OCI-LY7 (cell line): ENCODE results near the gene EPHB4. TPM values are rescaled to one million over a fixed set of nuclear protein-coding genes. Genes with fewer than 3 reads are reported as not detected.

ENCODE experiments used
- BruUV-seq: library from RNA; stranded (reverse); fragments of 400-500 nt; replicated peaks from 2 replicates; lab custom pipeline; 2021; lab: Mats Ljungman, UMichigan
- CTCF ChIA-PET: fragments of 300-600 bp; sonication (Branson Sonifier 250); formaldehyde crosslinking; loops from one replicate; lab custom pipeline; 2022; ENCODE audit warnings: antibody characterized with exemption; ENCODE audit not compliant: unreplicated experiment; lab: Charles Lee
- POLR2A ChIA-PET: fragments of 300-600 bp; sonication (Branson Sonifier 250); formaldehyde crosslinking; loops from one replicate; lab custom pipeline; 2022; ENCODE audit warnings: antibody characterized with exemption; lab: Charles Lee
- DNase-seq: peaks from one replicate; pipeline ENCODE4 v3.0.0-alpha.2; 2015; ENCODE audit warnings: low spot score
- H2AFZ ChIP-seq: fragments of 200-600 bp; sonication (generic), shearing (Covaris generic); 2 replicates; pipeline ENCODE4 v1.6.1; 2014; ENCODE audit warnings: mild to moderate bottlenecking, antibody characterized with exemption, low read length, moderate library complexity
- H3K27ac ChIP-seq: fragments of 200-600 bp; sonication (generic); 2 replicates; pipeline ENCODE4 v1.5.1; 2014; ENCODE audit warnings: mixed run types, low read depth, mild to moderate bottlenecking, moderate library complexity, low read length, inconsistent platforms; ENCODE audit not compliant: poor library complexity, severe bottlenecking
- H3K36me3 ChIP-seq: fragments of 200-600 bp; sonication (generic); 2 replicates; pipeline ENCODE4 v1.6.1; 2014; ENCODE audit warnings: mild to moderate bottlenecking, antibody characterized with exemption, low read length, moderate library complexity, mixed read lengths; ENCODE audit not compliant: insufficient read depth
- H3K4me1 ChIP-seq: fragments of 200-600 bp; sonication (generic); 2 replicates; pipeline ENCODE4 v1.5.1; 2014; ENCODE audit warnings: mild to moderate bottlenecking, low read length; ENCODE audit not compliant: insufficient read depth, poor library complexity, severe bottlenecking
- H3K4me2 ChIP-seq: fragments of 200-600 bp; sonication (generic); 2 replicates; pipeline ENCODE4 v1.6.1; 2014; ENCODE audit warnings: mild to moderate bottlenecking, low read length
- H3K4me3 ChIP-seq: fragments of 200-600 bp; sonication (generic); 2 replicates; pipeline ENCODE4 v1.5.1; 2014; ENCODE audit warnings: mild to moderate bottlenecking, low read depth, low read length; ENCODE audit not compliant: poor library complexity, severe bottlenecking
- H3K79me2 ChIP-seq: fragments of 200-600 bp; sonication (generic); 2 replicates; pipeline ENCODE4 v1.6.1; 2016; ENCODE audit warnings: low read depth, mild to moderate bottlenecking, low read length, moderate library complexity, mixed read lengths; ENCODE audit not compliant: insufficient read depth
- H3K9me2 ChIP-seq: fragments of 200-600 bp; sonication (generic); 2 replicates; pipeline ENCODE4 v1.6.1; 2016; ENCODE audit warnings: mild to moderate bottlenecking, low read length, mixed read lengths; ENCODE audit not compliant: insufficient read depth
- H3K9me3 ChIP-seq: fragments of 200-600 bp; sonication (generic); 2 replicates; pipeline ENCODE4 v1.6.1; 2014; ENCODE audit warnings: mild to moderate bottlenecking, mixed run types, low read length, mixed read lengths
- H4K20me1 ChIP-seq: fragments of 200-600 bp; sonication (generic); 2 replicates; pipeline ENCODE4 v1.6.1; 2014; ENCODE audit warnings: mild to moderate bottlenecking, antibody characterized with exemption, low read length, moderate library complexity, mixed read lengths; ENCODE audit not compliant: insufficient read depth
- EZH2phosphoT487 ChIP-seq: fragments of 200-600 bp; sonication (generic); IDR thresholded peaks from 2 replicates; pipeline ENCODE4 v1.6.1; 2018; ENCODE audit warnings: low read depth, borderline replicate concordance, mild to moderate bottlenecking, mixed run types, antibody characterized with exemption, low read length, moderate library complexity, mixed read lengths
- intact Hi-C: fragments of 100-400 bp; cut with micrococcal nuclease; formaldehyde crosslinking; loops from one replicate; pipeline ENCODE4 v1.10.0; 2022; ENCODE audit not compliant: unreplicated experiment
- total RNA-seq, 2 experiments: library from RNA; depleted of rRNA in 1 of 2; stranded (reverse); fragments of >200 nt in 1 of 2; shearing (Covaris generic) in 1 of 2; gene quantifications; 2 replicates each; pipeline ENCODE4 v1.2.3, GENCODE V29; 2014 to 2022
- TF ChIP-seq, protein P1 (sequence below): fragments of 200-600 bp; sonication (generic); conservative IDR thresholded peaks from 2 replicates; pipeline ENCODE4 v1.5.1; 2014; ENCODE audit warnings: mild to moderate bottlenecking, antibody characterized with exemption, low read length, moderate library complexity, mixed read lengths

Gene EPHB4
- total RNA-seq, 2 experiments from 2014 or later = 4.2 to 7.3 TPM

DNA sequence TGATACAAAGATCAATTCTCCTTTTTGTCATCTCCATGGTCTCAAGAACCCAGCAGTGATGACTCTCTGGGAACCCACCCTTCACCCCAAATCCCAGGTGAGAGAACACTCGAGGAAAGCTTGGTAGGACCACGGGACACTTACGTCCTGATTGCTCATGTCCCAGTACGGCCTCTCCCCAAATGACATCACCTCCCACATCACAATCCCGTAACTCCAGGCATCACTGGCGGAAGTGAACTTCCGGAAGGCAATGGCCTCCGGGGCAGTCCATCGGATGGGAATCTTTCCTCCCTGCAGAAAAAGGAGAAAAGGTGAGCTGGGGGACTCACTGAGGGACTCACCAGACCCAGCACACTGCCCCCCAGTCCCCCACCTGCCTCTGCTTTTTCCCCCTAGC is 21.0 kb downstream of the EPHB4 start:
- intact Hi-C loops = no loop called here
- Histone ChIP-seq H3K9me2 (no peaks in the 10 kb centered on the region), H3K36me3 (no peaks in the 10 kb centered on the region), H3K4me2 (no peak overlapping the region), H2AFZ (no peak overlapping the region), H3K9me3 (no peaks in the 10 kb centered on the region), H3K27ac (no peak overlapping the region), H3K4me1 (peaks cover 2% of the 10 kb centered on the region), H4K20me1 (no peaks in the 10 kb centered on the region), H3K79me2 (no peaks in the 10 kb centered on the region), H3K4me3 (no peak overlapping the region)
- ChIA-PET CTCF (no interaction called here), POLR2A (interaction anchor here (0.7 to 0.8 kb wide), 2 partner anchors 11 to 335 kb away, joined by 3 read pairs; no protein-coding TSS in a partner anchor)
- no TSS peak for BruUV-seq
- DNase-seq = no peak
- TF ChIP-seq, protein P1, sequence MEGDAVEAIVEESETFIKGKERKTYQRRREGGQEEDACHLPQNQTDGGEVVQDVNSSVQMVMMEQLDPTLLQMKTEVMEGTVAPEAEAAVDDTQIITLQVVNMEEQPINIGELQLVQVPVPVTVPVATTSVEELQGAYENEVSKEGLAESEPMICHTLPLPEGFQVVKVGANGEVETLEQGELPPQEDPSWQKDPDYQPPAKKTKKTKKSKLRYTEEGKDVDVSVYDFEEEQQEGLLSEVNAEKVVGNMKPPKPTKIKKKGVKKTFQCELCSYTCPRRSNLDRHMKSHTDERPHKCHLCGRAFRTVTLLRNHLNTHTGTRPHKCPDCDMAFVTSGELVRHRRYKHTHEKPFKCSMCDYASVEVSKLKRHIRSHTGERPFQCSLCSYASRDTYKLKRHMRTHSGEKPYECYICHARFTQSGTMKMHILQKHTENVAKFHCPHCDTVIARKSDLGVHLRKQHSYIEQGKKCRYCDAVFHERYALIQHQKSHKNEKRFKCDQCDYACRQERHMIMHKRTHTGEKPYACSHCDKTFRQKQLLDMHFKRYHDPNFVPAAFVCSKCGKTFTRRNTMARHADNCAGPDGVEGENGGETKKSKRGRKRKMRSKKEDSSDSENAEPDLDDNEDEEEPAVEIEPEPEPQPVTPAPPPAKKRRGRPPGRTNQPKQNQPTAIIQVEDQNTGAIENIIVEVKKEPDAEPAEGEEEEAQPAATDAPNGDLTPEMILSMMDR = no peak
- no peak for TF ChIP-seq EZH2phosphoT487

DNA sequence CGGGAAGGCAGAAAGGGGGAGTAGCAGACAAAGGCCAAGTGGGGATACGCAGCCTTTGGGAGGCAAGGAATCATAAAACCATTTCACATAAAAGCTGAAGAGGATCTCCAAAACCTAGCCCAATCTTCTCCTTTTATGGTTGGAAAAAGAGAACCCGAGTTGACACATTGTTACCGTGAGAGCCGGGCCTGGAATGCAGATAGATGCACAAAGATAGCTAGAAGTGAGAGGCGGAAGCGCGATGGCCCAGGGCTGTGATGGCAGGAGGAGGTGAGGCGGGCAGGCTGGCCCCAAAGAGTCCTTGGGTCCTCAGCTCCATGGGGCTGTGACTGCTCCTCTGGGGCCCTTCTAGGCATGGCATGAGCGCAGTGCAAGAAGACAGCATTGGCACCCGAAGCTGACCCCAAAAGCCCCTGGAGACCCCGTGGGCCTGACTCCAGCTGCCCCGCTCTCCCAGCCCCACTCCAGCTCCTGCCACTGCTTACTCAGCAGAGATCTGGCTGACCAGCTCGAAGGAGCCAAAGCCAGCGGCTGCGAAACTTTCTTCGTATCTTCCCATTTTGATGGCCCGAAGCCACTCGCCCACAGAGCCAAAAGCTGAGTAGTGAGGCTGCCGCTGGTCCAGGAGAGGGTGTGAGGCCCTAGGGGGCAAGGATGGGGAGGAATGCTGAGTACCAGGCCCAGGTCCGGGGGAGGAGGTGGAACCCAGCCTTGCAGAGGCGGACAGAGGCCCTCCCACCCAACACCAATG is 22.5 kb downstream of the EPHB4 start:
- CTCF ChIA-PET = no interaction called here

More for the DNA sequence above, 22.5 kb downstream of the EPHB4 start:
- BruUV-seq = no TSS peak
- DNase-seq = no peak
- Histone ChIP-seq H3K9me2 (no peaks in the 10 kb centered on the region), H3K27ac (no peak overlapping the region), H3K9me3 (no peaks in the 10 kb centered on the region), H2AFZ (no peak overlapping the region), H4K20me1 (no peaks in the 10 kb centered on the region), H3K4me3 (no peak overlapping the region), H3K79me2 (no peaks in the 10 kb centered on the region), H3K4me1 (peaks cover 2% of the 10 kb centered on the region), H3K4me2 (no peak overlapping the region), H3K36me3 (no peaks in the 10 kb centered on the region)
- TF ChIP-seq, protein P1 = no peak
- TF ChIP-seq EZH2phosphoT487 = no peak
- intact Hi-C loops = no loop called here
- POLR2A ChIA-PET = interaction anchor here (0.7 kb wide), 1 partner anchor 342 kb away, joined by 3 read pairs; no protein-coding TSS in a partner anchor
